HK-2 (cell line): Measurements from ENCODE around the gene SLC46A3.
A peak's percentile ranks its signal among the peaks of the same experiment; 100 is the strongest.
"Not testable (repeated sequence)": the region's sequence is repeated elsewhere in the genome, so short reads cannot be mapped to it uniquely, and the experiment has no call there.

Experiments used
- DNase-seq: peaks from one replicate; pipeline ENCODE4 v3.0.0-alpha.2; 2018; ENCODE audit not compliant: unreplicated experiment

SLC46A3 gene, protein sequence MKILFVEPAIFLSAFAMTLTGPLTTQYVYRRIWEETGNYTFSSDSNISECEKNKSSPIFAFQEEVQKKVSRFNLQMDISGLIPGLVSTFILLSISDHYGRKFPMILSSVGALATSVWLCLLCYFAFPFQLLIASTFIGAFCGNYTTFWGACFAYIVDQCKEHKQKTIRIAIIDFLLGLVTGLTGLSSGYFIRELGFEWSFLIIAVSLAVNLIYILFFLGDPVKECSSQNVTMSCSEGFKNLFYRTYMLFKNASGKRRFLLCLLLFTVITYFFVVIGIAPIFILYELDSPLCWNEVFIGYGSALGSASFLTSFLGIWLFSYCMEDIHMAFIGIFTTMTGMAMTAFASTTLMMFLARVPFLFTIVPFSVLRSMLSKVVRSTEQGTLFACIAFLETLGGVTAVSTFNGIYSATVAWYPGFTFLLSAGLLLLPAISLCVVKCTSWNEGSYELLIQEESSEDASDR

DNA sequence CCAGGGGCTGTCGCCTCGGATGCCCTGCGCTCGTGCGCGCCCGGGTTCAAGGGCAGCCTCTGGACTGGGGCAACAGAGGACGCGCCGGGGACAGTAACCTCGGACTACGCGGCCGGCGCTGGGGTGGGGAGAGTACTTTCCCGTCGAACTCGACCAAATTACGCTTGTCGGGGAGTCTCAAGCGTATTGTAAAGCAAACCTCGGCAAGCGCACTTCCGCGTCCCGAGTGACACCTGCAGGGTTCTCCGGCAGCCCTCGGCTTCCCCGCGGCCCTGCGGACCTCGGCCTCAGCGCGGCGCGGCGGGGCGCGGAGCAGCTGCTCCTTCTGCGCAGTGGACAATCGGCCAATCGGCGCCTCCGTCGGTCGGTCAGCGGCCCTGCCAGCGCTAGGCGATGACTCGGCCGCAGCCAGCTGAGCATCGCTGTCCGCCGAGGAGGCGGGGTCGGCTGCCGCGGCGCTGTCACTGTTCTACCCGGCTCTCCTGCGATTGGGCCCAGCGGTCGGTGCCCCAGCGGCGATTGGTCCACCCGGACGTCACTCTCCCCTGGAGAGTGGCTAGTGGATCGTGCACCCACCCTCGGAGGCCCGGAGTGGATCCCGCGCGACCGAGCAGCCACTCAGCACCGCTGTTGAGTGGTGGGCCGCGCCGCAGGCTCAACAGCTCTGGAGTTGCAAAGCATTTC is at the start of gene SLC46A3:
TSS of gene SLC46A3 (minus strand) at position 428 of the 684 bp plus-strand sequence. CDS start 972 bp downstream, outside the sequence.
- DNase-seq: peak; percentile 93

DNA sequence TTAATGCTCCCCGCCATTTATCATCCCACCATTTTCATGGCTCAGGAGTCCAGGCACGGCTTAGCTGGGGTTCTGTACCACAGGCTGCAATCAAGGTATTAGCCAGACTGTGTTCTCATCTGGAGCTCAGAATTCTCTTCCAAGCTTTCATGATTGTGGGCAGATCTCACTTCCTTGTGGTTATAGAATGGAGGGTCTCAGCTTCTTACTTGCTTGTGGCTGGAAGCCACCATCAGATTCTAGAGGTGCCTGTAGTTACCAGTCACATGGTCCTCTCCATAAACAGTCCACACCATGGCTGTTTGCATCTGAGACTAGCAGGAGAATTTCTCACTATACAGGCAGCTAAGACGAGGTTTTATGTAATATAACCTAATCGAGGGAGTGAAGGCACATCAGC is 45.1 kb upstream of the SLC46A3 start:
- no peak for DNase-seq

DNA sequence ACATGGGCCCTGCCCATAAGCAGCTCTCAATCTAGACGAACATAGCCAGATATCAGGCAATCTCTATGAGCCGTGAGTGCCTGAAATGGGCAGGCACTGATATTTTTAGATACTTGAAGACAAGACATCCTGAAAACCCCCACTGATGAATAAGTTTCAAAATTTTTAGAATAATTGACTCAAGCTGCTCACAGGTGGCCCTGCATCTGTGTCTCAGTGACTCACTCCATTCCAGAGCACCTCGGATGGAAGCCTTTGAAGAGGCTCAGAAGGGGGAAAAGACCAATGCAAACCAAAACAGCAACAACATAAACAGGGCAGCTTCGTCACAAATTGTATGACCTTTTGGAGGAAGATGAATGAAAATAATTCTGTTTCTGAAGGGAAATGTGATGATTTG is 42.8 kb upstream of the SLC46A3 start:
- no peak for DNase-seq

DNA sequence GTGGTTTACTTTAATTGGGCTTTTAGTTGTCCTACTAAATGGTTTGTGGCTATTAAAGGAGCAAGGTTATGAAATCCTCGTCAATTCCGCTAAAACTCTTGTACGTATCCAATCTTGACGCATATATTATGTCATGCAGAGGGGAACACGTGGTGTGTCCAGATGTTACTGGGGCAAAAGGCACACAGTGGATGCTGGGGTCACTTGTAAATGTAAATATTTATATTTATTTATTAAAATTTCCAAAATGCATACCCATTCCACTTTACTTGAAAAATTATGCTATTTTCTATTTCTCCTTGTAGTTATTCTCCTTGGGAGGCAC is 36.7 kb upstream of the SLC46A3 start:
- no peak for DNase-seq

DNA sequence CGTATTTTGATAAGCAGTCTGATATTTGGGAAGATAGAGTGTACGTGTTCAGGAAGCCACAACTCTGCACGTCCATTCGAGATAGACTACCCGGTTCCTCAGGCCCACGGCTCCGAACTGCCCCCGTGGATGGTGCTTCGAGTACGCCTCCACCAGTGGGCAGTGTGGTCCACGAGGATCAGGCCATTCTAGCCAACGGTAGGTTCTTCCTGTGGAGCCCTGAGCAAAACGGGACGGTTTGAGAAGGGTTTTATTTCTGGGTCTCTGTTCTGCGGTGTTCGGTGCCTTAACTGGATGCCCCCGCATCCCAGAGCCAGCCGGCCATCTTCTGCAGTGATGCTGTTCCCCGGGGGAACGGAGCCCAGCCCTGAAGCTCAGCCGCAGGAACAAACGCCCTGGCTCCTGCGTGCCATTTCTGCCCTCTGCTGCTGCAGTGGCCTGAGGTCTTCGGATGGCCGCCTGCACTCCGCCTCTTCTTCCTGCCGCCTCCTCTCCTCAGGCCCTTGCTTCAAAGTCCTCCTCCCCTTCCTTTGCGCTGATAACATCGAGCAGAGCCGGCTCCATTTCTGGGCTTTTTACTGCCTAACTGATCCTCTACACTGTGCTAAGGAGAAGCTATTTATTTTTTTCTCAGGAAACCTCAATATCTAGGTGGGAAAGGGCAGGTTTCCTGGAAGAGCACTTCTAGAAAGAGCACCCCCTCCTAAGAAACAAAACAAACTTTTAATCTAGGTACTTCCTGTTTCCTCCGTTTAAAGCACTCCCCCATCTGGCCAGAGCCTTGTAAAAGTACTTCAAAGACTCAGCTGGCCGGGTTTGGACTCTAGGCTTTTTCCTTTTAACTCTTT is 36.2 kb upstream of the SLC46A3 start:
- DNase-seq: no peak

DNA sequence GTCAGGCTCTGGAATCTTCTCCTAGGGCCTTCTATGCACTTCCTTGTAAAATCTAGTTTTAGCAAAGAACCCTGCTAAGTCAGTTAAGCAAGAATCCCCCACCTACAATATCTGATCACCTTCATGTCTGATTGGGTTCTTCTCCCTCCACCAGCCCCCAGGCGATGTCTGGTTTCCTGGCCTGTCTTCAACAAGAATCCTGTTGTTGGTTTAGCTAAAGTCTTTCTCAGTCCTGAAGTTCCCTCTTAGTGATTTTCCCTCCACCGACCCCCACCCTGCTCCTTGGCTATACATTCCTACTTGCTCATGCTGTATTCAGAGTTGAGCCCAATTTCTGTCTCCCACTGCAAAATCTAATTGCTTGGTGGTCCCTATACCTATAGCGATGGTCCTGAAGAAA is 35.2 kb upstream of the SLC46A3 start:
- no peak for DNase-seq

DNA sequence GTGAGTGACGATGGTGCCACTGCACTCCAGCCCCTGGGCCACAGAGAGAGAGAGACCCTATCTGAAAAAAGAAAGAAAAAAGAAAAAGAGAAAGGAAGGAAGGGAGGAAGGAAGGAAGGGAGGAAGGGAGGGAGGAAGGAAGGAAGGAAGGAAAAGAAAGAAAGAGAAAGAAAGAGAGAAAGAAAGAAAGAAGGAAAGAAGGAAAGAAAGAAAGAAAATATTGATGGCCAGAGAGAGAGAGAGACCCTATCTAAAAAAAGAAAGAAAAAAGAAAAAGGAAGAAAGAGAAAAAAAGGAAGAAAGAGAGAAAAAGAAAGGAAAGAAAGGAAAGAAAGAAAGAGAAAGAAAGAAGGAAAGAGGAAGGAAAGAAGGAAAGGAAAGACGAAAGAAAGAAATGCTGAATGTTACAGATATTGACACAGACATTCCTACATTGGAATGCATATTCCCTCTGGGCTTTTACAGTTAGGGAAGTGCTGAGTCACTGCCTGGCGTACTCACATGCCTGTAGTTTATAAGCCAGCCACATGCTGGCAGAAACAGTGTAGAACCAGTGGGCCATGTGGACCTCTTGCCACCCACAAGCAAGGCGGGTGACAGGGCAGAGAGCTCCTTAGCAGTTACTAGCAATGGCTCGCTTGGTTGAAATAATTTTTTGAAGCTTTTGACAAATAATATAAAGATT is 34.6 kb upstream of the SLC46A3 start:
- peak; percentile 28 for DNase-seq

DNA sequence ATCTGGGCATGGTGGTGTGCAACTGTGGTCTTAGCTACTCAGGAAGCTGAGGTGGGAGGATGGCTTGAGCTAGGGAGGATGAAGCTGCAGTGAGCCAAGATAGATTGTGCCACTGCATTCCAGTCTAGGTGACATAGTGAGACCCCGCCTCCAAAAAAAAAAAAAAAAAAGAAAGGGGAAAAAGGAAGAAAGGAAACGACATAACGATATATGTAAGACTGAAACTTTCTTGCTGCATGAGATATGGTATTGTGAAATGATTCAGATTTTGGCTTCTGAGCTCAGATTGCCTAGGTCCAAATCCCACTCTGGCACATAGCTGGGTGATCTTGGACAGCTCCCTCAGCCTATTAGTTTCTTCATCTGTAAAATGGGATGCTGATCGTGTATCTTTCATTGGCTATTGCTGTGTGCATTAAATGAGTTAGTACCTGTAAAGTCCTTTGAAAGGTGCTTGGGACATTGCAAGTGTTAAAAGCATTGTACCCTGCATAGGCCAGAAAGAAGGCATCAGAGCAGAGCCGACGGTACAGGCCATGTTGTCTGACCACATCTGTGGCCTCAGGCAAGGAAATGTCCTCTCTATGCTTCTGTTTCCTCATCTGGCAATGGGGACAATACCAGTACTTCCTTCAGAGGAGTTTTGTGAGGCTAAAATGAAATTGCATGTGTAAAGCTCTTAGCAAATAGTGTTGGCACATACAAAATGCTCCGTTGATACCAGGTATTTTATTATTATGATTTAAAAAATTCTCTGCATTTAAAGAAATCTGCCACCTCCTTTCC is 32.6 kb upstream of the SLC46A3 start:
- DNase-seq: no peak

DNA sequence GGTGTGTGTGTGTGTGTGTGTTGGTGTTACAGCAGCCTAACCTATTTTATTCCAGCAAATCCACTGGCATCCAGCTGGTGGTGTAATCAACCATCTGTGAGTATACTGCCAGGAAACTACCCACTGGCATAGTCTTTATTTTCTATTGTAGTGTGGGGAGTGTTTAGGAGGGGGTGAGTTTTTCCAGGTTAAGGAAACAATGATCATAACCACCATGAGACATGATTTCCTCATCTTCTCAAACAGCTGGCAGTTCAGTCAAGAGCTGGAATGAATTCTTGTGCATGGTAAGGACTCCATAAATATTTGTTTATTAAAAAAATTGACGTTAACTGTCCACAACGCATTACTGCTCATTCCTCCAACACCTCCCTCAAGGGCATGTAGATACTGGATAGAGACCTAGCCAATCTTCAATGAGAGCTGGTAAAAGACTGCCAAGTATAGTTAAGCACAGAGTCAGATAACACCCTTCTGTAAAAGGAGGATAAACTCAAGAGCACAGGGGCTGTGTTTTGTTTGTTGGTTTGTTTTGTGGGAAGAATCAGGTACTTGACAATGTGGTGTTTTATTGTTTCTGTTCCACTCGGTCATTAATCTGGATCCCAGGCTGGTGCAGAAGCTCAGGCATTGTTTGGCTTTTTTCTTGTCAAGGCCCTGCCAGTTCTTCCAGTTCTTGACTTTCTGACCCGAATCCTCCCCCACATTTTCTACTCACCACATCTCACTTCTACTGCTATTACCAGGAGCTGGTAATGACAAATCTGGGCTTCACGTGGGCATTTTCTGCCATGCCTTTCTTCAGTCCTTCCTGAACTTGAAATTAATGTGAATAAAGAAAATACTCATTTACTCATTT is 31.6 kb upstream of the SLC46A3 start:
- no peak for DNase-seq

DNA sequence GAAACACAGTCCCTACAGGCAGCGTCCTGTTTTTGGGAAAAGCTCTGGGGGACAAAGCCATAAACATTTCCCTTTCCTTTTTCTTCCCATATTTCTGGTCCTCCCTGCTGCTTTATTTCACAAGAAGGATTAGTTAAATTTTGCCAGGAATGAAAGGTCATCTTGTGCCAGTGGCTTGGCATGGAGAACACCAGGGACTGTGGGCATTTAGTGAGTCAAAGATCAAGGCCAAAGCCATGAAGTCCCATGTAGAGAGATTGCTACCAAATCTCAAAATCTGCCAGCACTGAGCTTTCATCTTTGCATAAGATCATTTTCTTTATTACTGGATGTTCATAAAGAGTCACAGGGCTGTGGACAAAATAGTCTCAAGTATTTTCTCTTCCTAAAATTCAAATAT is 29.1 kb upstream of the SLC46A3 start:
- DNase-seq: no peak

DNA sequence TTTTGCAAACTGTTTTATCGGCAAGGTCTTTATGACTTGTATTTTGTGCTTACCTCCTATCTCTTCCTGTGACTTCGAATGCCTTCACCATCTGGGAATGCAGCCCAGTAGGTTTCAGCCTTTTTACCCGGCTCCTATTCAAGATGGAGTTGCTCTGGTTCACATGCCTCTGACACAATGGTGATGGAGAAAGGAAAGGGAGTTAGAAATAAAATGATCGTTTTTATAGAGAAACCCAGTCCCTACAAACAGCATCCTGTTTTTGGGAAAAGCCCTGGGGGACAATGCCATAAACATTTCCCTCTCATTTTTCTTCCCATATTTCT is 27.5 kb upstream of the SLC46A3 start:
- no peak for DNase-seq

DNA sequence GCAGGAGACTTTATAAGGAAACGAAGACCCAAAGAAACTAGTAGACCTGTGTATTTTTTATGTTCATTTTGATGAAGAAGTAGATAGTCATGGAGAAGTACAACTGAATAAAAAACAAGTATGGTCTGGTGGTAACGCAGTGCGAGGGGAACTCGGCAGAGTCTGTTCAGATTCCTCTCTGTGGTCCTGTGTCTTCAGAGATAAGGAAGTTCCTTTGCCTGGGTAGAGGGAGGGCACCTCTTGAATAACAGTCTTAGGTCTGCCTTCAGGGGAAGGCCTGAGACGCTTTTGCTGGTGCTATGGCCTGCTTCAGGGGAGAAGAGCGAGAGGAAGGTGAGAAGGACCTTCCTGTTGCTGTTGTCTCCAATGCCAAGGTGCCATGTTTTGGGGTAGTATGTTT is 25.9 kb upstream of the SLC46A3 start:
- DNase-seq: no peak

DNA sequence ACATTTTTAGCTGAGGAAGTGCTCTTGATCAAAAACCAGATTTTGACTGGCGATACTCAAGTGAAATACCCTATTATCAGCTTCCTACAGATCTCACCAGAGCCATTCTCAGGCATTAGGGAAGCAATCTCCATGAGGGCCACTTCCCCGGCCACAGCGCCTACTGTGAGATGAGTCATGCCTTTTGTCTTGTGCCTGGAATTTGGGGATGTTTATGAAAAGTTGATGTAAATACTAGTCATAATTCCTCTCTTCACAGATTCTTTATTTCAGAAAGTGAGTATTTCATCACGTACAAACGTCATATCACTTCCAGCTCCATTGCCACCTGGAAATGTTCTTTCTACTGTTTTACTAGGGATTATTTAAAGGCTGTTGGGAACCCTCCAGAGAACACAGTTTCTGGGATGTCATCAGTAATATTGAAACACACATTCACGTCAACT is 25.3 kb upstream of the SLC46A3 start:
- no peak for DNase-seq

DNA sequence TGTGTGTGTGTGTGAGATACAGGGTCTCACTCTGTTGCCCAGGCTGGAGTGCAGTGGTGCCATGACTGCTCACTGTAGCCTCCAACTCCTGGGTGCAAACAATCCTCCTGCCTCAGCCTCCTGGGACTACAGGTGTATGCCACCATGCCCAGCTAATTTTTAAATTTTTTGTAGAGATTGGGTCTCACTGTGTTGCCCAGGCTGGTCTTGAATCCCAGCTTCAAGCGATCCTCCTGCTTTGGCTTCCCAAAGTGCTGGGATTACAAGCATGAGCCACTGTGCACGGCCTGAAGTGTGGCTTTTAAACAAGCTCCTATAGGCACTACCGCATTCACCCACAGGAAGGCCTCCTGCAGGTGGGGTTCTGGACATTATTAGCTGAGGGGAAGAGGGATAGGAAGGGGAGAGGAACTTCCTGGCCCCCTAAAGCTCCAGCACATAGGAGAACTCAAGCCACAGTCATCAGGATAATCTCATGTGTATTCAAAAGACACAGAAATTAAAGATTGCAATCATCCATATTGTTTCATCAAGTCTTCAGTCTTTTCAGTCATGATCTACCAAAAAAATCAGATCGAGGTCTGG is 24.8 kb upstream of the SLC46A3 start:
- DNase-seq: no peak

DNA sequence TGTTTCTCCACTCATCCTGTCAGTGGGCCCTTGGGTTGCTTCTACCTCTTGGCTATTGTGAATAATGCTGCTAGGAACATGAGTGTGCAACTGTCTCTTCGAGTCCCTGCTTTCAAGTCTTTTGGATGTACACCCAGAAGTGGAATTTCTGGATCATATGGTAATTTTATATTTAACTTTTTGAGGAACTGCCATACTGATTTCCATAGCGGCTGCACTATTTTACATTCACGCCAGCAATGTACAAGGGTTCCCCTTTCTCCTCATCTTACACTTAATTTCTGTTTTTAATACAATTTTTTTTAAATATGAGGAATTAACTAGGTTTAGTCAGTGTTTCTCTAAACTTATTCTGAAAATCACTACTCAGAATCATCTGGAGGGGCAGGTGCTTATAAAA is 24.2 kb upstream of the SLC46A3 start:
- DNase-seq: no peak

DNA sequence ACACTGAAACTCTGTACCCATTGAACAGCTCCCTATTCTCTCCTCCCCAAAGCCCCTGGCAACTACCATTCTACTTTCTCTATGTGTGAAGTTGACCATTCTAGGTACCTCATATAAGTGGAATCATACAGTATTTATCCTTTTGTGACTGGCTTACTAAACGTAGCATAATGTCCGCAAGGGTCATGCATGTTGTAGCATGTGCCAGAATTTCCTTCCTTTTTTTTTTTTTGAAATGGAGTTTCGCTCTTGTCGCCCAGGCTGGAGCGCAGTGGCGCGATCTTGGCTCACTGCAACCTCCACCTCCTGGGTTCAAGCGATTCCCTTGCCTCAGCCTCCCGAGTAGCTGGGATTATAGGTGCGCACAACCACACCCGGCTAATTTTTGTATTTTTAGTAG is 23.7 kb upstream of the SLC46A3 start:
- not testable (repeated sequence) for DNase-seq

DNA sequence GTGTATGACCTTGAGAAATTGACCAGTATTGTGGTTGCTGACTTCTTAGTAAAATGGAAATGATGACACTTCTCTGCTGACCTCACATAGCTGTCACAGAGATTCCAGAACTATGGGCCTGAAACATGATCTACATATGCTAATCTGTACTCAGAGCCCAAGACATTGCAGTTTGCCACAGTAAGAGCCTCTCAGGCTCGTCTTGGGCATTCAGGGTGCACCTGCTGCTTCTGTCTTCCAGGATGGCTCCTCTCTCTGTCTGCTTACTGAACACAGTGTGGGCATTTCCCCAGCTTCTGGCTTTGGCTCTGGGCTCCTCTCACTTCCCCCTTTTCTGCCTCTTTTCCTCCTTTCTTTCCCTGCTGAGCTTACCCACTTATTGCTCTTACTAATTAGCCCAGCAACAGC is 22.3 kb upstream of the SLC46A3 start:
- DNase-seq: no peak

DNA sequence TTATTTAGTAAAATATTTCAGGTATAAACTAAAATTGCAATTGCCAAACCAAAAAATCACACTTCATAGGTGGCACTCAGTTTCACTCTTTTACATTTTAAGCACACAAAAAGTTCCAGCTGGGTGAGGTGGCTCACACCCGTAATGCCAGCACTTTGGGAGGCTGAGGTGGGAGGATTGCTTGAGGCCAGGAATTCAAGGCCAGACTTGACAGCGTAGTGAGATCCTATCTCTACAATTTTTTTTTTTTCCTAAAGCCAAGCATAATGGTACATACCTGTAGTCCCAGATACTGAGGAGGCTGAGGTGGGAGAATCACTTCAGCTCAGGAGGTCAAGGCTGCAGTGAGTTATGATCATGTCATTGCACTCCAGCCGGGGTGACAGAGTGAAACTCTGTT is 20.6 kb upstream of the SLC46A3 start:
- no peak for DNase-seq

DNA sequence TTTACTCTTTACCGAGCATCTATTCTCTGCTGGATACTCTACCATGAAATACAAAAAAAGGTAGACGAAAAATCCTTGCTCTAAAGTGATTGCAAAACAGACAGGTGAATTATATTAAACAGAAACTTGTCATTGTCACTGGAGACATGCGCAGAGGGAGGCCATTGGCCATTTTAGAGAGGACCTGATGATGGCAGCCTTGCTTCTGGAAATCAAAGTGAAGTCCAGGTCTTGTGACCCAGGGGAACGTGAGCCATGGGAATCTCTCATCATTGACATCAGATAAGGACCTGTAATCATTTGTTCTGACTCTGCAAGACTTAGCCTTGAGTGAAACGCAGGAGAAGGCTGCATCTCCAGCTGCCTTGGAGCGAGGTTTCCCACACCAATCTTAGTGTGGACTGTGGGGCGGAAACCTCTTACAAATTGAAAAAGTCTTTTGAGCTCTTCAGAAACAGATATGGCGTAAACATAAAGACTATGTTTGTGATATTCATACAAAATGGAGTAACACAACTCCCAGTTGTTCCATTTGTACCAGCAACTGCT is 16.8 kb upstream of the SLC46A3 start:
- no peak for DNase-seq

DNA sequence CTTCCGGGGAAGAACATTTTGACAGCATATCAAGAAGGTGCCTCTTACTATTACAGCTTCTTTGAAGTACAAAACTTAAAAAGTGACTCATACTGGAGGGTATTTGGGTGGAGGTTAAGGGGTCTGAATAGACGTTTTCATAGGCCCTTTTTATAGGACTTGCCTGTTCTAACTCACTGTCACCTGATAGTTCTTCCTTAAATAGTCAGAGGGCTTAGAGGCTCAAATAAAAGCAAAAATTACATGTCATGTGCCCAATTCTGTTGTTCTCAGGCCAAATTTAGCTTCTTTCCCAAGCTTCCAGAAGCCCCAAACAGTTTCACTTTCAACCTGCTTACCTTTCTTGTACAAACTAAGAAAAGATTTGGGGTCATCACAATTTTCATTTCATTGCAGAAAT is 16.1 kb upstream of the SLC46A3 start:
- DNase-seq: no peak
